IMR-90 (cell line): Measurements from ENCODE around the gene NOX3.

Experiments used
- BHLHE40 ChIP-seq: fragments of 150-350 bp; IDR thresholded peaks from 2 replicates; pipeline ENCODE4 v1.6.1; 2016; ENCODE audit warnings: mild to moderate bottlenecking, low read depth, low read length
- CHD1 ChIP-seq: IDR thresholded peaks from 2 replicates; pipeline ENCODE4 v1.6.1; 2012; ENCODE audit warnings: low read depth, low read length, improper control_type of control experiment
- CTCF ChIP-seq: conservative IDR thresholded peaks from 2 replicates; pipeline ENCODE4 v1.5.1; 2012; ENCODE audit warnings: mild to moderate bottlenecking, low read depth, low read length, improper control_type of control experiment
- MAZ ChIP-seq: IDR thresholded peaks from 2 replicates; pipeline ENCODE4 v1.6.1; 2012; ENCODE audit warnings: low read depth, mild to moderate bottlenecking, low read length, improper control_type of control experiment, moderate library complexity, borderline replicate concordance
- POLR2A ChIP-seq: IDR thresholded peaks from 2 replicates; pipeline ENCODE4 v1.6.1; 2012; ENCODE audit warnings: mild to moderate bottlenecking, low read depth, low read length
- RAD21 ChIP-seq: IDR thresholded peaks from 2 replicates; pipeline ENCODE4 v1.6.1; 2012; ENCODE audit warnings: low read length, improper control_type of control experiment
- RCOR1 ChIP-seq: IDR thresholded peaks from 2 replicates; pipeline ENCODE4 v1.6.1; 2012; ENCODE audit warnings: mild to moderate bottlenecking, low read length, improper control_type of control experiment; ENCODE audit not compliant: insufficient replicate concordance
- SMC3 ChIP-seq: fragments of 150-350 bp; IDR thresholded peaks from 2 replicates; pipeline ENCODE4 v1.6.1; 2016; ENCODE audit warnings: low read depth, mild to moderate bottlenecking, antibody characterized with exemption, low read length, moderate library complexity

- no peak for TF ChIP-seq CTCF
- no peak for TF ChIP-seq POLR2A
- TF ChIP-seq SMC3 = no peak
- no peak for TF ChIP-seq BHLHE40
- TF ChIP-seq CHD1 = no peak
- TF ChIP-seq RCOR1 = no peak
- TF ChIP-seq MAZ = no peak
- no peak for TF ChIP-seq RAD21
Observed at GRCh38 chr6:155448668-155449449, 6.8 kb downstream of the NOX3 start.
